Activated CD4-positive, alpha-beta T cell treated with anti-CD3 and anti-CD28 coated beads, Interleukin-2, amount 50 U/mL, for 4 hours (primary cell): Measurements from ENCODE around the gene ZDHHC4.

Experiments
- DNase-seq, 2 experiments: peaks; one replicate each; pipeline ENCODE4 v3.0.0-alpha.2; 2020

ZDHHC4 gene

DNA sequence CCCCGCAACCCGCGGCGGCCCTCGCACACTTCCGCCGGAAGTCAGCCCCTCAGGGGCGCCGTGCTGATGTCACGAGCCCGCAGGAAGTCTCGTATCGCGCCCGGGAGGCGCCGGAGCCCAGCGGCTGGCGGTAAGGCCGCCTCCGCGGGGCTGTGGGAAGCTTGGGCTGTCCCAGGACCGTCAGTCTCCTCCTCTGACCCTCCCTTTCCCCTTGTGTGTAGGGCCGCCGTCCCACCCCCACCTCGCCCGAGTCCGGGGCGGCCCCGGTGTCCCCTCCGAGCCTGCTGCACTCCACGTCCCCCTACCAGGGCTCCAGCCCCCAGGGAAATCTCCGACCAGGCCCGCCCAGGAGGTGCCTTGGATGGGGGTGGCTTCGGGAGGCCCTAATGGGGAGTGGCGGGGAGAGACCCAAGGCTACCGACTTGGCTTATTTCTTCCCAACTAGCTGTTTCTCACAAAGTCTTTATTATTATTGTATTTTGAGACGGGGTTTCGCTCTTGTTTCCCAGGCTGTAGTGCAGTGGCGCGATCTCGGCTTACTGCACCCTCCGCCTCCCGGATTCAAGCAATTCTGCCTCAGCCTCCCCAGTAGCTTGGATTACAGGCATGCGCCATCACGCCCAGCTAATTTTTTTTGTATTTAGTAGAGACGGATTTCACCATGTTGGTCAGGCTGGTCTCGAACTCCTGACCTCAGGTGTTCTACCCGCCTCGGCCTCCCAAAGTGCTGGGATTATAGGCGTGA, at the start of gene ZDHHC4:
ZDHHC4 (plus strand) TSS at position 86 of the 745 bp plus-strand sequence. CDS start 3,108 bp downstream, outside the sequence.
- peak; percentile 76 to 79 for DNase-seq

DNA sequence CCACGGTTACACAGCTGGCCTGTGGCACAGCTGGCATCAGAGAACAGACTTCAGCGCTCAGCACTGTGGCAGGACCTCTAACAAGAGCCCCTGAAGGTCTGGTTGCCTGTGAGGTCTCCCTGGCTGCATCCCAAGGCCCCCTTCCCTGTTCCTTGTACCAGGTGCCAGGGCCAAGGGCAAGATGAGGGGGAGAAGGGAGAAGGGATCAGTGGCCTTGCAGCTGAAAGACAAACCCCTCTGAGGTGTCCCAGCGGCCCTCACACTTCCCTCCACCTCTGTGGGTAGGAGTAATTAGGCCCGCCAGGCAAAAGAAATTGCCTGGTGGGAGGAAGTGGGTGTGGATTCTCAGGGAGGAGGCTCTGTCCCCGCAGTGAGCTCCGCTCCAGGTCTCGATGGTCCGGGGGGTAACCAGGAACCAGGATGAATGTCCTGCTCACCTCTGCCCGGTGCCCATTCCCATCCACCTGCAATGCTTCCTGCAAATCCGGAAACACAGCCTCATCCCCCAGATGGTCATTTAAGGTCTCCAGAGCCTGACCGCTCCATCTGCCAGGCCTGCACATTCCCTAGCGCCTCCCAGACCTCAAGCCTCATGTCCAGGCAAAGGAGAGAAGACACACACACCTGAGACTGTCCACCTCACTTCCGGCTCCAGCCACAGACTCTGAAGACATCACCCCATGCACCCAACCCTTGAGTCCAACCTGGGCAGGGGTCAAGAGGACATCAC, 48.7 kb upstream of the ZDHHC4 start:
- DNase-seq = no peak

DNA sequence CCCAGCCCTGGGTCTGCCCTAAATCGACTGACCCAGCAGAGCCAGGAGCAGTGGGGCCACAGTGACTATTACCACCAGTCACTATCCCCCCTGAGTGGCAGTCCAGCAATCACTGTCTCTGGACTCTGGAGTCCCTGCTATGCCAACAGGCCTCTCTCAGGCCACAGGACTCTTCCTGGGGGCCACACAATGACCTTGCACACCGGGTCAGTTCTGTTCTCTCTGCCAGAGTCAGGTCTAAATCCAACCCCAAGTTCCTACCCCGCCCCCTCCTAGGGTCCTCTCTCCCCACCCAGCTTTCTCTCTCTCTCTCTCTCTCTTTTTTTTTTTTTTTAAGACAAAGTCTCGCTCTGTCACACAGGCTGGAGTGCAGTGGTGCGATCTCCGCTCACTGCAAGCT, 47.6 kb upstream of the ZDHHC4 start:
- no peak for DNase-seq

DNA sequence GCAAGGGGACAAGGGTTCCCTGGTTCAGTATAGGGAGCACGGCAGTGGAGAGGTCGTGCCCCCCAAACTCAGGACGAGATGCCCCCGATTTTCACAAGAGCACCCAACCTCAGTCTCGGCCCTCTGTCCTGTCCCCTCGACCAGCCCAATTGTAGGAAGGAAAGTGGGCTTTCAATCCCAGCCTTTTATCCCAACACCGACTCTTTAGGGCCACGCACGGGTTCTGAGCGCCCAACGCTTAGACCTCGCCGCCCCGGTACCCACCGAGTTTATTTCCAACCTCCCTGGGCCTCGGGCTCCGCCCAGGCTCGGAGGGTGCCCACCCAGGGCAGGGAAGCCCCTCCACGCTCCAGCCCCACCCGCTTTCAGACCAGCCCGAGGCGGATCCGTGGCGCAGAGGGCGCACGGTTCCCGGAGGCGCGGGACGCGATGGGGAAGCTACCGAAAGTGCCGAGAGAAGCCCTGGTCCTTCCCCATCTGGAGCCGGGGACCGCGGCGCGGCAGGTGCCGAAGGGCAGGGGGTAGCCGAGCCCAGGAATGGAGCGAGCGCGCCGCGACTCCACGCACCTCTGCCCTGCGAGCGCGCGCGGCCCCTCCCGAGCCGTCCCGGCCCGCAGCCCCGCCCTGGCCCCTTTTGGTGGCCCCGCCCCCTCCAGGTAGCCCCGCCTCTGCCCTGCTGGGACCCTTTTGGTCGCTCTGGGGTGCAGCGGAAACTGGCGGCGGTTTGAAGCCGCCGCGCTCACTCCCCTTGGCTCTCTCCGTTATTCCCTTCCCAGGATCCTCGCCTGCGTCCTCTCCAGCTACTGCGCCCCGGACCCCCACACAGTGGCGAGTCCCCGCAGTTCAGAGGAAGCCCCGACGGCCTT, 46.4 kb upstream of the ZDHHC4 start:
- peak; percentile 35 to 38 for DNase-seq

DNA sequence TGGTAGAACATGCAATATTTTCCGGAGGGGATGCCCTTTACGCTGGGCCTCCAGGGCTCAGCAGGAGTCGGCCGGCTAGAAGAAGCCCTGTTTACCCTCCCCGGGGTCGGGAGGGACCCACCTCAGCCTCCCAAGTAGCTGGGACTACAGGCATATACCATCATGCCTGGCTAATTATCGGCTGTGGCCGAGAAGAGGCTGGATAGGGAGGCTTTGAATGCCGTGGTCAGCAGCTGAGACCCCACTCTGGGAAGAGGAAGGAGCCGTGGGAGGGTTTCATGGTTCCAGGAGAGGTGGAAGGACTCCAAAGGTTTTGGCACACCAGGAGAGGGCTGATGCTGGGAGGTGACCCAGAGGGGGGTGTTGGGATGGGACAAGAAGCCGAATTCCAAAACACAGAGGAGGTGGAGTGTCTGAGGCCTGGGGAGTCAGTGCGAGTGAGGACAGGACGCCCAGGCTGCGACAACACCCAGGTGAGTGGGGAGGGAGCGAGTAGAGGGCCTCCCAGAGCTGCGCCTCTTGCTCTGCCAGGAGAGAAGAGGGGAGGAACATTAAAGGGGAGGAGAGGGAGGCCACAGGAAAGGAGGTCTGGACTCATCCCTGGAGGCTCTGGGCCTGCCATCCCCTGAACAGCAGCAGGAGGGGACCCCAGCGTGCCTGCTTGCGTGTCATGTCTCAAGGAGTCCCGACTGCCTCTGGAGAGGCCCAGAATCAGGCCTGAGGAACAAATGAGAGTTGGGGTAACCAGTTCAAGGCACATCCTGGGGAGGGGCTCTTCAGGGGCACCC, 45.6 kb upstream of the ZDHHC4 start:
- DNase-seq = no peak

DNA sequence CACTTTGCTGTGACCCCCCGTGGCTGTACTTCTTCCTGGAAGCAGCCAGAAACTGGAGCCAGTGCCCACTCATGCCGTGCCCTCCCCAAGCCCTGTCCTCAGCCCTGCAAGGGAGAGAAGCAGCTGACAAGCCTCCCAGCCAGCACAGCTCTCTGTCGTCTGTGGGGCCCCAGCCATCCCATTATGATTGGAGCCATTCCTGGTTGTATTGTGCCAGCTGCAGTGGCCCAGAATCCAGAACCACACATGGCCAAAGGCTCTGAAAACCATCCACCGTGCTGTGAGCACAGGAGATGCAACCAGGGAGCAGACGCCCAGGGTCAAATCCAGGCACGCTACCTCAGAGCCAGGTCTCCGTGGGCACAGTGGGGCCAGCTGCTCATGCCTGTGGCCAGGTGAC, 44.7 kb upstream of the ZDHHC4 start:
- no peak for DNase-seq

DNA sequence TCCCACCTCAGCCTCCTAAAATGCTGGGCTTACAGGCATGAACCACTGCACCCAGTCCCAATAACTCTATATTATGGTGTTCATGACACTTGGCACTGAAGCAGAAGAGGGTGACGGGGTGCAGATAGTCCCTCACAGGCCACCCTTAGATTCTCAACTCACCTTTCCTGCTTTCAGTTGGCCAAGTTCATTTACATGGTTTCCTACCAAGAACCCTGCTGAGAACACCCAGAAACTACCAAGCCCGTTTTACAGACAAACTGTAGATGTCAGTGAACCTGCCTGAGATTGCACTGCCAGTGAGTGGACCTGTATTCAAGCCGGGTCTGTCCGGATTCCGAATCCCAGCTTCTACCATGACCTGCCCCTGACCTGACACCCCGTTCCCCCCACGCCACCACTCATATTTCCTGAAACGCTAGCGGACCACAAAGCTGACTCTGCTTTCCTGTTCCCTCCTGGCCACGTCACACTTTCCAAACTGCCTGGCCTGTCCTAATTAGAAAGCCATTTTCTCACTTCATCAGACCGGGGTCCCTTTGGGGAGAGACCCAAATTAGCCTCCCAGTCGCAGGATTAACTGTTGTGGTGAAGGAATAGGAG, 43.3 kb upstream of the ZDHHC4 start:
- DNase-seq = no peak

DNA sequence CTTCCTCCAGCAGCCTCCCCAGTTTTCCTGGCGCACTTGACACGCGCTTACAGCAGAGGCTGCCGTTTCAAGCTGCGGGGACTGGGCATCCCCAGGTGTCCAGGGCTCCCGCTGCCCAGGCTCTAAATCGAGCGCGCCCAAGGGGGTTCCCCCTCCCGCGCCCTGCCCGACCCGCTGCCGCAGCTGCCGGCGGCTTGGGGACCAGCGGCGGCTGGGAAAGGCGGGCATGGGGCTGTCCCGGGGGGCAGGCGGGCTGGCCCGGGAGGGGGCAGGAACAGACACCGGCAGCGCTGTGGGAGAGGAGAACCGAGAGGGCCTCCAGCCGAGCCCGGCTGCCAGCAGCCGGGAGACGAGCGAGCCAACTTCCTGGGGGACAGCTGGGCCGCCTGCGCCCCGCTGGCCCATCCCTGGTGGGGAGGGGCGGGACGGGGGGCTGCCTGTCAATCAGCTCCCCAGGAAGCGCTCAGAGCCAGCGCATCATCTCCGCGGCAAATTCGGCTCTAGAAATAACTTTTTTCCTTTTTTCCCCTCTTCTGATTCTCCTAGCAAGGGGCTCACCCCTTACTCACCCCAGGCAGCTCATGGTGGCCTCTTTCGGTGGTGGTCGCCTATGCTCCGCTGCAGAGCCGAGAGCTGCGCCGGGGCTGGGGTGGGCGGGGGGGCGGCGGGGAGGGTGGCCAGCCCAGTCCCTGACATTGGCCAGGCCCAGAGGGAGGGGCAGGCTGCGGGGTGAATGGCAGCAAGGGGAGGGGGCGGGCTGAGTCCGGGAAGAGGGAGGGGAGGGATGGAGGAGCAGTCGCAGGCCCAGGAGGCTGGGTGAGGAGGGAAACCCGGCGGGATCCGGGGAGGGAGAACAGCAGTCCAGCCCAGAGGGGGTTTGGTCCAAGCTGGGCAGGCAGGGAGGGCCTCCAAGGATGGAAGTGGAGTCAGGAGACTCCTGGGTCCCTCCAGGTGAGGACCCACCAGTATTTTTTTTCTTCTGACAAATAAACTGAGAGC, 40.7 kb upstream of the ZDHHC4 start:
- no peak for DNase-seq

DNA sequence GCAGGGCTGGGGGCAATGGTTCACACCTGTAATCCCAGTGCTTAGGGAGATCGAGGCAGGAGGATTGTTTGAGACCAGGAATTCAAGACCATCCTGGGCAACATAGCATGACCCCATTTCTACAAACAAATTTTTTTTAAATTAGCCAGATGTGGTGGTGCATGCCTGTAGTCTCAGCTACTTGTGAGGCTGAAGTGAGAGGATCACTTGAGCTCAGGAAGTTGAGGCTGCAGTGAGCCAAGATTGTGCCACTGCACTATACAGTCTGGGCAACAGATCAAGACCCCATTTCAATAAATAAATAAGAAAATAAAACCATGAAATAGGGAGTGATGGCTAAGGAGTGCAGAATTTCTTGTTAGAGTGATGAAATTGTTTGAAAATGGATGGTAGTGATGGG, 34.9 kb upstream of the ZDHHC4 start:
- no peak for DNase-seq

DNA sequence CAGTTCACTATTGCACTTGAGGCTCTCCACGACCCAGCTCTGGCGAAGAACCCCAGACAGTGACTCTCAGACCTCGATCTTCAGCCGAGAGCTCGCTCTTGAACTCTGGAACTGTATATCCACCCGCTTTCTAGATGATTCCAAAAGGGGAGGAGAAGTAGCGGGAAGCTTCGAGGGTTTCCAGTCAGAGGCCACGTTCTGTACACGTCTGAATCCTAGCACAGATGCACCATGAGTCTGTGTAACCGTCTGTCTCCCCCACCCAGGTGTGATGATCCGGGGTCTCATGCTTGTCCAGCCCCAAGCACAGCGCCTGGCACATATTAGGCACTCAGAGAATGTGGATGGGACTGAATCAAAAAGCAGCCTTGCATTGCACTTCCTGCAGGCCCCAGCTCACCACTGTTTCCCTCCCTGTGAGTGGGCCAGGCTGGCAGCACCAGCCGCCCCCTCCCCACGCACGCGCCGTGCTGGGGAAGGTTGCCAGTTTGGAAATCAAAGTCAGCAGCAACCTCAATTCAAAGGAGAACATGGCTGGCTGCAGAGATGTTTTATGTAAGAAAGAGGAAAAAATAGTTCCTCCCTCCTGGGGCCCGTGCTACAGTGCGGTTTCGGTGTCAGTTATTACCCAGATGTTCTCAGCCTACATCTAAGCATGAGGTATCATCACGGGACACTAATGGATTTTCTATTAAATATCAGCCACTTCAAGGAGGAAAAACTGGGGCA, 31.7 kb upstream of the ZDHHC4 start:
- no peak for DNase-seq

DNA sequence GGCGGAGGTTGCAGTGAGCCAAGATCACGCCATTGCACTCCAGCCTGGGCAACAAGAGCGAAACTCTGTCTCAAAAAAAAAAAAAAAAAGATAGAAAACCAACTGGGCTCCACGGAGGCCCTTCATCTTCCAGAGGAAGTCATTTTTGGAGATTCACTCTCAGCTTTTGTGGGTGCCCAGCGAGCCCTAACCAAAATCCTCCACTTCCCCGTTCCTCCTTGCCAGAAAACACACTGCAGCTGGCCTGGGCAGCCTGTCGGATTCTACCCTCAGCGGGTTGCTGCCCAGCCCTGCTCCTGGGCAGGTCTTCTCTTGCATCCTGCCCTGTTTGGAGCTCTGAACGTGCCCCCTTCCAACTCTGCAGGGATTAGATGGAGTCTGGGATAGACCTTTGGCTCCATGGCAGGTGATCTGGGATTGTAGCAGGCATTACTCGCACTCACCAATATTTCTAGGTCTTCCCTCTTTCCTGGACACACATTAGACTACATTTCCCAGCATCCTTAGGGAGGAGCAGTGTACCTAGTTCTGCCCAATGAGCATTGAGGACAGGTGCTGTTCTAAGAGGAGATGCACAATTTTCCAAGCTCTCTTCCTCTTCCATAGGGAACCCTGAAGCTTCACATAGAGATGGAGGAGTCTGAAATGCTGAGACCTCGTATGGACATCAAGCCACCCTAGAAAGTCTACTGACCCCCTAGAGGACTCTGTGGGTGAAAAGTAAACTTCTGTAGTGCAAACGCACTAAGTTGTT, 30.6 kb upstream of the ZDHHC4 start:
- DNase-seq = no peak

DNA sequence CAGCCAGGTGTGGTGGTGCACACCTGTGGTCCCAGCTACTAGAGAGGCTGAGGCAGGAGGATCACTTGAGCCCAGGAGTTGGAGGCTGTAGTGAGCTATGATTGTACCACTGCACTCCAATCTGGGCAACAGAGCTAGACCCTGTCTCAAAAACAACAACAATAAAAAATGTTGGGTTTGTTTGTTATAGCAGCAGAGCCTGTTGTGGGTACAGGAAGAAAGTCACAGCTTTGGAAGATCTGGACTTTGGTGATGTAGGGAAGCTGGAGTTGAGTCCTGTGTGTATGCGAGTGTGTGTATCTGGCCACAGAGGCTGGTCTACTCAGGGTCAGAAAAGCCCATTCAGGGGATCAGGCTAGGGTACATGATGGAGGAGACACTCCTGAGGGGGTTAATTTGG, 29.9 kb upstream of the ZDHHC4 start:
- no peak for DNase-seq

DNA sequence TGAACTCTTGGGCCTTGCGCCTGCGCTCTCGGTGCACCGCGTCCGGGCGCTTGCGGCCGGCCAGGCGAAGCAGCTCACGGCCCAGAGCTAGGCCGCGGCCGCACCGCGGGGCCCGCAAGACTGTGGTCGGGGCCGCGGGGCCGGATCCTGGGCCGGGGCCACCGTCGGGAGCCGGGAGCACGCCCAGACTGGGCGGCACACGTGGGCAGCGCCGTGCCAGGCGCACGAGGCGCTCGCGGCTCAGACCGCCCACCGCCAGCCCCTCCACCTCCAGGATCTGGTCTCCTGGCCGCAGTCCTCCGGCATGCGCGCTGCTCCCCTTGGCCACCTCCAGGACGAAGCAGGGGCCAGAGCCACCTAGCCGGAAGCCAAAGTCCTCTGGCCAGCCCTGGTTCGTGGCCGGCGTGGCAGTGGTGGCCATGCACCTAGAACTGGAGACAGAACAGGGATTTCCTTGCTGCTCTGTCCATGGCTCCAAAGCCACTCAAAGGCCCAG, 26.2 kb upstream of the ZDHHC4 start, which contains the start of gene GRID2IP:
GRID2IP (minus strand) TSS at position 446 of the 496 bp plus-strand sequence; CDS start at position 421, 25 bp downstream.
- no peak for DNase-seq

DNA sequence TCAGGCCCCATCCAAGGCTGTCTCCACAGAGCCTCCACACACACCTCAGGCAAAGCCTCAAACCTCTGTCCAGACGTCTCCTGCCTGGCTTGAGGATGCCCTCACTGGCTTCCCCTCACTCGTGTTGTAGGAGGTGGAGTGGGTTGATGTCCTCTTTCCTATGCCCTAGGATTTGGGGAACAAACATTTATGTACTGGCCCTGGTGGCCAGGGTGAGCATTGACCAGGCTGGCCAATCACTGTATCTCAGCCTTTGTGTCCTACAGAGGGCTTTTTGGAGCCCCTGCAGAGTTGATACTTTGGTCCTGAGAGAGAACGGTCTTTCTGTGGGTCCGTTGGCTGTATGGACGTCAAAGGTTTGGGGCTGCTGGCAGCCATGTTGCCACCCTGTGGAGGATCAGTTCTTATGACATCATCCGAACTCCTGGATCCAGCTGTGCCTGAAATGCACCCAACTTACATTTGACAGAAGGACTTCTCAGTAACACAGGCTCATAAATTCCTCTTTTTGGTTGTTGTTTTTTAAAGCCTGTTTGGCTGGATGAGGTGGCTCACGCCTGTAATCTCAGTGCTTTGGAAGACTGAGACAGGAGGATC, 23.7 kb upstream of the ZDHHC4 start:
- no peak for DNase-seq

DNA sequence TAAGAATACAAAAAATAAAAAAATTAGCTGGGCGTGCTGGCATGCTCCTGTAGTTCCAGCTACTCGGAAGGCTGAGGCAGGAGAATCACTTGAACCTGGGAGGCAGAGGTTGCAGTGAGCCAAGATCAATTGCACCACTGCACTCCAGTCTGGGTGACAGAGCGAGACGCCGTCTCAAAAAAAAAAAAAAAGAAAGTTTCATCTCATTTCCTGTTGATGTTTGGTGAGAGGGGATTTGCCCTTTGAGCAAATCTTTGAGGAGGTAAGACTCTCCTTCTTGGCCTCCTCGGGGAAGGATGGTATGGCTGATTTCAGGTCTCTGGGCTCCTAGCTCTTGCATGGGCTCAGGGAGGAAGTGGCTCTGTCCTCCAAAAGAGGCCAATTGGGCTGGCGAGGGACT, 22.4 kb upstream of the ZDHHC4 start:
- DNase-seq = no peak

DNA sequence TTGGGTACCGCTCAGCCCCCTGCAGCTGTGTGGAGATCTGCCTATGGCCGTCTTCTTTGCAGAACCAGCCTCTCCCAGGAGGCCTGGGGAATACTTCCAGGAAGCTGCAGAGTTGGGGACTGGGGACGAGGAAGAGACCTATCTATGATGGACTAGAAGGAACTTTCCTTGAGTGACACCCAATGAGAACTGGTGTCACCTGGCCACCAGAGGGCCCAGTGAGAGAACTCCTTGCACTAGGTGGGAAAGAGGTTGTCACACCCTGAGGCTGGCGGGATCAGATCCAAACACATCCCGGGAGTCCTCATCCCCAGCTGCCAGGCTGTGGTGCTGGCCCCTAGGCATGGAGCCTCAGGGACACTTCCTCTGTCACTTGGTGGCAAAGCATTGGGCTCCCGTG, 21.1 kb upstream of the ZDHHC4 start:
- no peak for DNase-seq

DNA sequence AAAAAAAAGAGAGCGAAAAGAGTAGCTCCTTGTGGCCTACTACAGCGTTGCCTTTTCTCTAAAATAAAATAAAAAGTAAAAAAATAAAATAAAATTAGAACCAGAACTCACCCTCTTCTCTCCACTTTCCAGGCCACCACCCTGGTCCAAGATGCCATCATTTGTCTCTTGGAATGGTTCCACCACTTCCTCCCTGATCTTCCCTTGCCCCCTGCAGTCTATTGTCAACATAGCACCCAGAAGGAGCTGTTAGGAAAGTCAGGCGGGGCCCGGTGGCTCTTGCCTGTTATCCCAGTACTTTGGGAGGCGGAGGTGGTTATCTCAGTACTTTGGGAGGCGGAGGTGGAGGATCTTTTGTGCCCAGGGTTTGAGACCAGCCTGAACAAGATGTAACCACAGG, 18.4 kb upstream of the ZDHHC4 start:
- DNase-seq = no peak

DNA sequence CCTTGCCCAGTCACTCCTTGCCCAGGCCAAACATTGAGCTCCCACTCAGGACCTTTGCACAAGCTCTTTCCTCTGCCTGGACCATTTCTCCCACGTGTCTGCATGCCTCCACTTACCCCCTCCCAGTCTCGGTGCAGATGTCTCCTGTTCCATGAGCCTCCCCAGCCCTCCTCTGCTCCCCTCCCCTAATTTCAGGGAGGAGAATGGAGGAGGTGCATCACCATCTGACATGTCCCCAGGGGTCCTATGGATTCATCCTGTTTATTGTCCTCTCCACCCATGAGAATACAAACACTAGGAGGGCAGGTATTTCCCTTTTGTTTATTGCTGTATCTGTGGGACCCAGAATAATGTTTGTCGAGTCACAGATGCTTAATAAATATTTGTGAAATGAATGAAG, 17.4 kb upstream of the ZDHHC4 start:
- no peak for DNase-seq

DNA sequence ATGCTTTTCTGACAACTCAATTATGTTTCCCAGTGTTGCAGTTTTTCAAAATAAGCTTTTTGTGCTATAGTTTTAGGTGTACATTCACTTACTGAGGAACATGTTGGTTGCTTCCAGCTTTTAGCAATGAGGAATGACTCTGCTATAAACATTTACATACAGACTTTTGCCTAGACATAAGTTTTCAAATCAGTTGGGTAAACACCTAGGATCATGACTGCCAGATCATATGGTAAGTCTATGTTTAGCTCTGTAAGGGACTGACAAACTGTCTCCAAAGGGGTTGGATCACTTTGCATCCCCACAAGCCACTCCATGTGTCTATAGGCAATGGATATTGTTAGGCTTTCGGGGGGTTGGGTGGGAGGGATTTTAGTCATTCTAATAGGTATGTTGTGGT, 15.1 kb upstream of the ZDHHC4 start:
- no peak for DNase-seq
